H9 (cell line): ENCODE measurements around the gene CCDC59. TPM values are rescaled to one million over a fixed set of nuclear protein-coding genes. Genes with fewer than 3 reads are reported as not detected.
A peak's percentile ranks its signal among the peaks of the same experiment; 100 is the strongest.

ENCODE experiments used
- DNase-seq: peaks from one replicate; pipeline ENCODE4 v3.0.0-alpha.2; 2017
- H2AFZ ChIP-seq: one replicate; pipeline ENCODE4 v1.6.1; 2013; ENCODE audit warnings: mild to moderate bottlenecking, low read length, control low read depth, moderate library complexity
- H2AK5ac ChIP-seq: 2 replicates; pipeline ENCODE4 v1.6.1; 2013; ENCODE audit warnings: low read length, control low read depth, mixed read lengths; ENCODE audit not compliant: insufficient read length
- H2BK120ac ChIP-seq: one replicate; pipeline ENCODE4 v1.6.1; 2013; ENCODE audit warnings: low read depth, mild to moderate bottlenecking, low read length, control low read depth, inconsistent platforms; ENCODE audit not compliant: poor library complexity, severe bottlenecking
- H2BK12ac ChIP-seq: 2 replicates; pipeline ENCODE4 v1.6.1; 2013; ENCODE audit warnings: low read length, control low read depth, mixed read lengths, low read depth; ENCODE audit not compliant: insufficient read length
- H2BK15ac ChIP-seq: 2 replicates; pipeline ENCODE4 v1.6.1; 2013; ENCODE audit warnings: low read depth, low read length, control low read depth
- H2BK20ac ChIP-seq: one replicate; pipeline ENCODE4 v1.6.1; 2013; ENCODE audit warnings: low read depth, mild to moderate bottlenecking, low read length, control low read depth, inconsistent platforms; ENCODE audit not compliant: poor library complexity, severe bottlenecking
- H2BK5ac ChIP-seq: 2 replicates; pipeline ENCODE4 v1.6.1; 2013; ENCODE audit warnings: low read length, control low read depth, mixed read lengths; ENCODE audit not compliant: insufficient read length
- H3K14ac ChIP-seq: 2 replicates; pipeline ENCODE4 v1.6.1; 2013; ENCODE audit warnings: low read length, control low read depth; ENCODE audit not compliant: insufficient read depth
- H3K18ac ChIP-seq: 2 replicates; pipeline ENCODE4 v1.6.1; 2013; ENCODE audit warnings: low read depth, mild to moderate bottlenecking, mixed read lengths, low read length, control low read depth; ENCODE audit not compliant: insufficient read length
- H3K23ac ChIP-seq: 2 replicates; pipeline ENCODE4 v1.6.1; 2013; ENCODE audit warnings: low read length, control low read depth, mixed read lengths, low read depth; ENCODE audit not compliant: insufficient read length
- H3K23me2 ChIP-seq: 2 replicates; pipeline ENCODE4 v1.6.1; 2013; ENCODE audit warnings: low read depth, mild to moderate bottlenecking, mixed read lengths, low read length, control low read depth; ENCODE audit not compliant: insufficient read length, poor library complexity, severe bottlenecking
- H3K27ac ChIP-seq: 2 replicates; pipeline ENCODE4 v1.5.1; 2013; ENCODE audit warnings: low read length, control low read depth, mixed read lengths, low read depth; ENCODE audit not compliant: insufficient read length
- H3K27me3 ChIP-seq: 2 replicates; pipeline ENCODE4 v1.6.1; 2013; ENCODE audit warnings: low read length, control low read depth, inconsistent platforms; ENCODE audit not compliant: insufficient read depth
- H3K4ac ChIP-seq: 2 replicates; pipeline ENCODE4 v1.6.1; 2013; ENCODE audit warnings: low read depth, mild to moderate bottlenecking, control low read depth, inconsistent platforms, low read length, moderate library complexity
- H3K4me1 ChIP-seq: 2 replicates; pipeline ENCODE4 v1.6.1; 2013; ENCODE audit warnings: low read length, control low read depth, inconsistent platforms; ENCODE audit not compliant: insufficient read depth
- H3K4me2 ChIP-seq: 2 replicates; pipeline ENCODE4 v1.6.1; 2013; ENCODE audit warnings: low read length, control low read depth, mixed read lengths; ENCODE audit not compliant: insufficient read length, insufficient read depth
- H3K56ac ChIP-seq: 2 replicates; pipeline ENCODE4 v1.6.1; 2013; ENCODE audit warnings: low read depth, mild to moderate bottlenecking, mixed read lengths, low read length, control low read depth; ENCODE audit not compliant: insufficient read length
- H3K79me1 ChIP-seq: 2 replicates; pipeline ENCODE4 v1.6.1; 2013; ENCODE audit warnings: low read depth, mild to moderate bottlenecking, moderate library complexity, low read length, control low read depth, inconsistent platforms; ENCODE audit not compliant: insufficient read depth, poor library complexity, severe bottlenecking
- H3K79me2 ChIP-seq: 2 replicates; pipeline ENCODE4 v1.6.1; 2013; ENCODE audit warnings: low read length, control low read depth, inconsistent platforms; ENCODE audit not compliant: insufficient read depth
- H3K9ac ChIP-seq: 2 replicates; pipeline ENCODE4 v1.6.1; 2013; ENCODE audit warnings: low read length, control low read depth, mixed read lengths; ENCODE audit not compliant: insufficient read length; ENCODE audit errors: extremely low read depth
- H3K9me3 ChIP-seq: one replicate; pipeline ENCODE4 v1.6.1; 2013; ENCODE audit warnings: low read depth, low read length, inconsistent platforms; ENCODE audit not compliant: control insufficient read depth
- H3T11ph ChIP-seq: one replicate; pipeline ENCODE4 v1.6.1; 2013; ENCODE audit warnings: mild to moderate bottlenecking, low read length, control low read depth, inconsistent platforms
- H4K20me1 ChIP-seq: one replicate; pipeline ENCODE4 v1.6.1; 2013; ENCODE audit not compliant: control insufficient read depth, insufficient read length, insufficient read depth
- H4K5ac ChIP-seq: 2 replicates; pipeline ENCODE4 v1.6.1; 2013; ENCODE audit warnings: low read depth, mild to moderate bottlenecking, mixed read lengths, low read length, control low read depth; ENCODE audit not compliant: insufficient read length
- H4K8ac ChIP-seq: replicated peaks from 2 replicates; pipeline ENCODE4 v1.6.1; 2013; ENCODE audit warnings: low read length, control low read depth, mixed read lengths, low read depth; ENCODE audit not compliant: insufficient read length
- H4K91ac ChIP-seq: 2 replicates; pipeline ENCODE4 v1.6.1; 2013; ENCODE audit warnings: low read depth, mild to moderate bottlenecking, moderate library complexity, mixed read lengths, low read length, control low read depth; ENCODE audit not compliant: insufficient read length
- H3K27ac Mint-ChIP-seq, 3 experiments: 2 replicates in 2 of 3; 3 replicates in 1 of 3; pipeline ENCODE4 v1.8.0; 2020 to 2021; ENCODE audit warnings: mixed read lengths in 3 of 3, mild to moderate bottlenecking in 1 of 3, moderate library complexity in 1 of 3
- H3K27me3 Mint-ChIP-seq: 2 replicates; pipeline ENCODE4 v1.8.0; 2021; ENCODE audit warnings: low read depth, mild to moderate bottlenecking, moderate library complexity, mixed read lengths
- H3K36me3 Mint-ChIP-seq, 3 experiments: 2 replicates in 2 of 3; 3 replicates in 1 of 3; pipeline ENCODE4 v1.8.0; 2020 to 2021; ENCODE audit warnings: low read depth in 3 of 3, mixed read lengths in 3 of 3; ENCODE audit not compliant: insufficient read depth in 1 of 3
- H3K4me1 Mint-ChIP-seq, 2 experiments: 2 replicates each; pipeline ENCODE4 v1.8.0; 2020; ENCODE audit warnings: mixed read lengths in 2 of 2
- H3K4me3 Mint-ChIP-seq, 2 experiments: 2 replicates in 1 of 2; 3 replicates in 1 of 2; pipeline ENCODE4 v1.8.0; 2020 to 2021; ENCODE audit warnings: mild to moderate bottlenecking in 2 of 2, mixed read lengths in 2 of 2, moderate library complexity in 1 of 2
- H3K9me3 Mint-ChIP-seq, 2 experiments: 2 replicates in 1 of 2; 3 replicates in 1 of 2; pipeline ENCODE4 v1.8.0; 2020; ENCODE audit warnings: mild to moderate bottlenecking in 2 of 2, mixed read lengths in 2 of 2, moderate library complexity in 1 of 2
- WGBS: extraction: QIAGEN DNeasy Blood & Tissue Kit; methylation state at CpG from one replicate; pipeline ENCODE4 v1.1.7; 2013; ENCODE audit warnings: missing lambda C conversion rate, low lambda C conversion rate, mixed read lengths; ENCODE audit not compliant: insufficient read length; ENCODE audit errors: extremely low coverage; 5-methylcytosine and 5-hydroxymethylcytosine counted together
- total RNA-seq: library from RNA; stranded (reverse); gene quantifications from 2 replicates; pipeline ENCODE4 v1.2.1, GENCODE V29; 2021
- TF ChIP-seq, protein P1 (sequence below): fragments of 200-600 bp; sonication (generic); conservative IDR thresholded peaks from 3 replicates; pipeline ENCODE4 v1.8.0; 2021; ENCODE audit warnings: antibody characterized with exemption, mild to moderate bottlenecking

CCDC59 gene
- total RNA-seq, 1 experiment from 2014 or later: 62.2 TPM

DNA sequence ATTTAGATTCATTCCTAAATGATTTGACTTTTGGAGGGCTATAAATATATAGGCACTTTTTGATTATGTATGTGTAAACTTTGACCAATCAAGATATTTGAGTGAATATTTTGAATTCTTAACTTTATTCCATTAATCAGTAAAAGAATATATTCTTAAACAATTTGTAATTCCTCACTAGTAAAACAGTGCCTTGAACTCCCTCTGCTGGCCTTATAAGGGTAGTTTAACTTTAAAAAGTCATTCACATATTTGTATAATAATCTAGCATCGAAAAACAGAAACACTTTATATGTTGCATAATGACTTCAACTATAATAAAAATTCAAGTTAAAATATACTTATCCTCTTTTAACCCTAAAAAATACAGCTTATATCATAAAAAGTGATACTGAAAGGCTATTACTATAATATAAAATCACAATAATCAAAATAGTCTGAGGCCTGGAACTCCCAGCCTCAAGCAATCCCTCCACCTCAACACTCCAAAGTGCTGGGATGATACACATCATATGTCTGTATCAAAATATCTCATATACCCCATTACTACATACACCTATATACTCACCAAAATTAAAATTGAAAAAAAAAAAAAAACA lies 31.2 kb downstream of the CCDC59 start:
- Histone ChIP-seq H3K14ac (no peak overlapping the region), H2BK15ac (no peak overlapping the region), H3K4me1 (peaks cover 4% of the 10 kb centered on the region; the same call in 1 of the 2 replicates), H2AK5ac (no peak overlapping the region), H2AFZ (no peak overlapping the region), H3K79me1 (no peaks in the 10 kb centered on the region), H3K9ac (no peak overlapping the region), H2BK120ac (no peak overlapping the region), H4K5ac (no peak overlapping the region), H4K91ac (no peak overlapping the region), H4K8ac (no peak overlapping the region), H4K20me1 (no peaks in the 10 kb centered on the region), H3K56ac (no peak overlapping the region), H3K23ac (no peak overlapping the region), H3K23me2 (no peaks in the 10 kb centered on the region), H3K4me2 (no peak overlapping the region), H3K27ac (no peak overlapping the region), H2BK20ac (no peak overlapping the region), H2BK5ac (no peak overlapping the region), H3K79me2 (no peaks in the 10 kb centered on the region), H3T11ph (no peak overlapping the region), H2BK12ac (no peak overlapping the region), H3K4ac (no peak overlapping the region), H3K9me3 (no peaks in the 10 kb centered on the region), H3K18ac (no peak overlapping the region), H3K27me3 (no peaks in the 10 kb centered on the region)
- Mint-ChIP-seq H3K36me3 (no peaks in the 10 kb centered on the region), H3K9me3 (no peaks in the 10 kb centered on the region; a peak in 1 of 5 replicates), H3K27me3 (no peaks in the 10 kb centered on the region), H3K4me1 (peaks cover 14 to 16% of the 10 kb centered on the region in 2 experiments), H3K27ac (peak overlapping the region in 1 of 3 experiments; percentile 76; a peak in 1 of 7 replicates), H3K4me3 (no peak overlapping the region)
- WGBS: no CpG with 5 or more reads among the region's 1 CpG
- TF ChIP-seq, protein P1, sequence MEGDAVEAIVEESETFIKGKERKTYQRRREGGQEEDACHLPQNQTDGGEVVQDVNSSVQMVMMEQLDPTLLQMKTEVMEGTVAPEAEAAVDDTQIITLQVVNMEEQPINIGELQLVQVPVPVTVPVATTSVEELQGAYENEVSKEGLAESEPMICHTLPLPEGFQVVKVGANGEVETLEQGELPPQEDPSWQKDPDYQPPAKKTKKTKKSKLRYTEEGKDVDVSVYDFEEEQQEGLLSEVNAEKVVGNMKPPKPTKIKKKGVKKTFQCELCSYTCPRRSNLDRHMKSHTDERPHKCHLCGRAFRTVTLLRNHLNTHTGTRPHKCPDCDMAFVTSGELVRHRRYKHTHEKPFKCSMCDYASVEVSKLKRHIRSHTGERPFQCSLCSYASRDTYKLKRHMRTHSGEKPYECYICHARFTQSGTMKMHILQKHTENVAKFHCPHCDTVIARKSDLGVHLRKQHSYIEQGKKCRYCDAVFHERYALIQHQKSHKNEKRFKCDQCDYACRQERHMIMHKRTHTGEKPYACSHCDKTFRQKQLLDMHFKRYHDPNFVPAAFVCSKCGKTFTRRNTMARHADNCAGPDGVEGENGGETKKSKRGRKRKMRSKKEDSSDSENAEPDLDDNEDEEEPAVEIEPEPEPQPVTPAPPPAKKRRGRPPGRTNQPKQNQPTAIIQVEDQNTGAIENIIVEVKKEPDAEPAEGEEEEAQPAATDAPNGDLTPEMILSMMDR: peak; percentile 76
- no peak for DNase-seq
